Peyer's patch (tissue), 4 donors: ENCODE data around the gene ZNF443.

Experiments
- CTCF ChIP-seq, 6 experiments: fragments of 450-650 bp in 4 of 6; fragments of 200-600 bp in 2 of 6; sonication (generic) in 1 of 6; IDR thresholded peaks; one replicate each; pipeline ENCODE4 v1.5.1; 2017 to 2019; ENCODE audit warnings: antibody characterized with exemption in 6 of 6, mild to moderate bottlenecking in 3 of 6, moderate library complexity in 1 of 6
- POLR2A ChIP-seq, 2 donors: fragments of 450-650 bp; IDR thresholded peaks; one replicate each; pipeline ENCODE4 v1.5.1; 2017; ENCODE audit warnings: antibody characterized with exemption in 2 of 2, mild to moderate bottlenecking in 2 of 2, moderate library complexity in 2 of 2

GRCh38 chr19:12411893-12412292 lies 28.9 kb downstream of the ZNF443 start:
- no peak for TF ChIP-seq POLR2A (IDR thresholded peaks at IDR 0.05)
- TF ChIP-seq CTCF (IDR thresholded peaks at IDR 0.05), result no peak
